Endothelial cell of umbilical vein (primary cell): Measurements from ENCODE around the gene LRRC7. TPM values are rescaled to one million over a fixed set of nuclear protein-coding genes. Genes with fewer than 3 reads are reported as not detected.

Experiments
- BruUV-seq: library from RNA; stranded (reverse); fragments of 400-500 nt; replicated peaks from 2 replicates; lab custom pipeline; 2021; lab: Mats Ljungman, UMichigan
- CTCF ChIA-PET: fragments of 300-600, 350-600 bp; sonication (Branson Sonifier 250); formaldehyde crosslinking; loops from one replicate; lab custom pipeline; 2021; ENCODE audit warnings: antibody characterized with exemption, inconsistent platforms; lab: Charles Lee
- POLR2A ChIA-PET: fragments of 300-600, 350-600 bp; sonication (Branson Sonifier 250); formaldehyde crosslinking; loops from one replicate; lab custom pipeline; 2021; ENCODE audit warnings: antibody characterized with exemption, inconsistent platforms; lab: Charles Lee
- DNase-seq: peaks from one replicate; pipeline ENCODE4 v3.0.0-alpha.2; 2011; ENCODE audit warnings: low read depth, low spot score
- FAIRE-seq: peaks from 2 replicates; lab custom pipeline; 2011; peaks lifted over from hg19 to GRCh38; lab: Jason Lieb, UNC
- H2AFZ ChIP-seq: 2 replicates; pipeline ENCODE4 v1.6.0; 2012; ENCODE audit warnings: low read depth, low read length, control low read depth, inconsistent platforms
- H3K27ac ChIP-seq: 2 replicates; pipeline ENCODE4 v1.5.1; 2011; ENCODE audit warnings: low read depth, mild to moderate bottlenecking, control low read depth, low read length, moderate library complexity; ENCODE audit not compliant: insufficient read depth
- H3K27me3 ChIP-seq, 2 experiments: 2 replicates each; pipeline versions ENCODE4 v1.6.0 to v1.6.1; 2011; ENCODE audit warnings: low read length in 2 of 2, mixed read lengths in 1 of 2; ENCODE audit not compliant: control insufficient read depth in 2 of 2, insufficient read depth in 2 of 2
- H3K36me3 ChIP-seq, 2 experiments: 2 replicates in 1 of 2; 3 replicates in 1 of 2; pipeline ENCODE4 v1.5.1; 2011; ENCODE audit warnings: low read length in 2 of 2, mild to moderate bottlenecking in 1 of 2, moderate library complexity in 1 of 2; ENCODE audit not compliant: control insufficient read depth in 2 of 2, insufficient read depth in 2 of 2; ENCODE audit errors: extremely low read depth in 1 of 2
- H3K4me1 ChIP-seq: 3 replicates; pipeline ENCODE4 v1.5.1; 2011; ENCODE audit warnings: mild to moderate bottlenecking, low read length; ENCODE audit not compliant: control insufficient read depth, insufficient read depth; ENCODE audit errors: extremely low read depth
- H3K4me2 ChIP-seq: 2 replicates; pipeline ENCODE4 v1.6.1; 2011; ENCODE audit warnings: low read length, control low read depth, mixed read lengths; ENCODE audit not compliant: insufficient read depth
- H3K4me3 ChIP-seq, 3 experiments: fragments of 200-600 bp in 1 of 3; sonication (generic), shearing (Covaris generic) in 1 of 3; replicated peaks in 1 of 3; 2 replicates each; pipeline ENCODE4 v1.5.1; 2011 to 2016; ENCODE audit warnings: control low read depth in 3 of 3, low read length in 3 of 3, mild to moderate bottlenecking in 2 of 3, inconsistent platforms in 1 of 3, low read depth in 1 of 3, moderate library complexity in 1 of 3; ENCODE audit not compliant: insufficient read depth in 1 of 3
- H3K79me2 ChIP-seq: 2 replicates; pipeline ENCODE4 v1.6.0; 2012; ENCODE audit warnings: low read length, inconsistent platforms; ENCODE audit not compliant: control insufficient read depth, insufficient read depth
- H3K9ac ChIP-seq: replicated peaks from 2 replicates; pipeline ENCODE3; 2011; ENCODE audit warnings: low read length, control low read depth; ENCODE audit not compliant: insufficient read depth; ENCODE audit errors: extremely low read depth
- H3K9me1 ChIP-seq: replicated peaks from 3 replicates; pipeline ENCODE4 v1.6.0; 2011; ENCODE audit warnings: mild to moderate bottlenecking, low read length; ENCODE audit not compliant: control insufficient read depth, insufficient read depth; ENCODE audit errors: extremely low read depth
- H3K9me3 ChIP-seq: replicated peaks from 2 replicates; pipeline ENCODE4 v1.5.1; 2012; ENCODE audit warnings: low read length, inconsistent platforms; ENCODE audit not compliant: control insufficient read depth, insufficient read depth
- H4K20me1 ChIP-seq: replicated peaks from 2 replicates; pipeline ENCODE3; 2011; ENCODE audit warnings: mild to moderate bottlenecking, low read length; ENCODE audit not compliant: control insufficient read depth, insufficient read depth; ENCODE audit errors: extremely low read depth
- CTCF ChIP-seq, 2 donors: IDR thresholded peaks; 1 replicate in 1 of 2; 2 replicates in 1 of 2; pipeline ENCODE4 v1.5.1; 2011; ENCODE audit warnings: low read length in 2 of 2, mild to moderate bottlenecking in 2 of 2, moderate library complexity in 2 of 2, control low read depth in 1 of 2, inconsistent platforms in 1 of 2, low read depth in 1 of 2; ENCODE audit not compliant: insufficient read depth in 1 of 2; ENCODE audit errors: extremely low read depth in 1 of 2
- EZH2 ChIP-seq: IDR thresholded peaks from 2 replicates; pipeline ENCODE4 v1.6.1; 2012; ENCODE audit warnings: borderline replicate concordance, low read depth, mild to moderate bottlenecking, moderate library complexity, low read length, inconsistent platforms; ENCODE audit not compliant: severe bottlenecking
- FOS ChIP-seq: IDR thresholded peaks from 2 replicates; pipeline ENCODE4 v1.6.1; 2011; ENCODE audit warnings: mild to moderate bottlenecking, low read length, moderate library complexity, borderline replicate concordance; ENCODE audit not compliant: insufficient read depth
- GATA2 ChIP-seq: IDR thresholded peaks from 2 replicates; pipeline ENCODE4 v1.7.0; 2011; ENCODE audit warnings: low read depth, mild to moderate bottlenecking, moderate library complexity, mixed read lengths, low read length; ENCODE audit not compliant: insufficient read length, insufficient read depth
- JUN ChIP-seq: IDR thresholded peaks from 2 replicates; pipeline ENCODE4 v1.6.1; 2011; ENCODE audit warnings: borderline replicate concordance, low read depth; ENCODE audit not compliant: insufficient read length, insufficient read depth
- MAX ChIP-seq: IDR thresholded peaks from 2 replicates; pipeline ENCODE4 v1.6.1; 2011; ENCODE audit not compliant: insufficient read depth, insufficient read length
- MYC ChIP-seq: IDR thresholded peaks from one replicate; pipeline ENCODE4 v1.6.1; 2011; ENCODE audit warnings: mild to moderate bottlenecking, low read depth, low read length
- POLR2A ChIP-seq: IDR thresholded peaks from 2 replicates; pipeline ENCODE4 v1.6.1; 2012; ENCODE audit warnings: low read depth, mild to moderate bottlenecking, control low read depth, low read length
- POLR2AphosphoS5 ChIP-seq: IDR thresholded peaks from 2 replicates; pipeline ENCODE4 v1.6.1; 2012; ENCODE audit warnings: low read depth, mild to moderate bottlenecking, control low read depth, low read length, moderate library complexity; ENCODE audit not compliant: insufficient read depth
- dilution Hi-C: fragments of 300-500 bp; cut with MboI; formaldehyde crosslinking; loops from one replicate; pipeline ENCODE4 v1.15.0; 2019; ENCODE audit warnings: low sequenced_read_pairs; ENCODE audit not compliant: extremely low pct_ligation_motif_present
- intact Hi-C: fragments of 100-400 bp; cut with micrococcal nuclease; formaldehyde crosslinking; loops from one replicate; pipeline ENCODE4 v1.10.0; 2022
- polyA plus RNA-seq, 4 experiments: library from polyadenylated mRNA; depleted of rRNA in 3 of 4; stranded (reverse) in 3 of 4; unstranded in 1 of 4; fragments of >200 nt; gene quantifications; 2 replicates each; pipeline versions ENCODE4 v1.2.1 to v1.2.3, GENCODE V29; 2011 to 2012; ENCODE audit warnings: missing spikeins in 1 of 4
- total RNA-seq: library from RNA; stranded (reverse); gene quantifications from 2 replicates; pipeline ENCODE4 v1.2.3, GENCODE V29; 2021

The LRRC7 gene
- total and polyA plus RNA-seq, 2 donors (not counting 3 experiments of a cell fraction or from before 2014, with no cell fraction given): 0.11 to 0.58 TPM

GRCh38 chr1:69747207-69747606 lies 179.5 kb downstream of the LRRC7 start:
- BruUV-seq: no TSS peak

More at GRCh38 chr1:69747207-69747606, 179.5 kb downstream of the LRRC7 start:
- intact Hi-C loops (no loop called here), dilution Hi-C loops (no loop called here)
- H4K20me1 ChIP-seq: no peaks in the 10 kb centered on the region
- TF ChIP-seq MYC: no peak
- TF ChIP-seq EZH2: no peak
- TF ChIP-seq FOS: no peak
- no peak for TF ChIP-seq CTCF (IDR thresholded peaks at IDR 0.05; ENCODE audit: extremely low read depth in 1 of 2, insufficient read depth in 1 of 2, low read depth in 1 of 2, low read length in 2 of 2)
- no peak for TF ChIP-seq POLR2AphosphoS5
- no peak for TF ChIP-seq POLR2A
- no peak for TF ChIP-seq MAX
- no peak for TF ChIP-seq JUN
- no peak for TF ChIP-seq GATA2
- H3K36me3 ChIP-seq: no peaks in the 10 kb centered on the region
- no peaks in the 10 kb centered on the region for H3K9me1 ChIP-seq
- no peaks in the 10 kb centered on the region for H3K27me3 ChIP-seq
- no peaks in the 10 kb centered on the region for H3K4me1 ChIP-seq
- H2AFZ ChIP-seq: no peak overlapping the region
- no peak for DNase-seq
- no peak overlapping the region for H3K27ac ChIP-seq
- no peak overlapping the region for H3K9ac ChIP-seq
- H3K9me3 ChIP-seq: no peaks in the 10 kb centered on the region
- POLR2A ChIA-PET: no interaction called here
- H3K79me2 ChIP-seq: no peaks in the 10 kb centered on the region
- no peak overlapping the region for H3K4me3 ChIP-seq
- no peak overlapping the region for H3K4me2 ChIP-seq
- FAIRE-seq: no peak
- CTCF ChIA-PET: no interaction called here
